ENCODE data around the gene SMAD4. TPM values are rescaled to one million over a fixed set of nuclear protein-coding genes. Genes with fewer than 3 reads are reported as not detected.
"Not testable (repeated sequence)": the region's sequence is repeated elsewhere in the genome, so short reads cannot be mapped to it uniquely, and the experiment has no call there.

Gene SMAD4
- polyA plus RNA-seq, 2 of the 4 experiments (the other 2 are of a cell fraction) = 52.1 to 107 TPM

DNA sequence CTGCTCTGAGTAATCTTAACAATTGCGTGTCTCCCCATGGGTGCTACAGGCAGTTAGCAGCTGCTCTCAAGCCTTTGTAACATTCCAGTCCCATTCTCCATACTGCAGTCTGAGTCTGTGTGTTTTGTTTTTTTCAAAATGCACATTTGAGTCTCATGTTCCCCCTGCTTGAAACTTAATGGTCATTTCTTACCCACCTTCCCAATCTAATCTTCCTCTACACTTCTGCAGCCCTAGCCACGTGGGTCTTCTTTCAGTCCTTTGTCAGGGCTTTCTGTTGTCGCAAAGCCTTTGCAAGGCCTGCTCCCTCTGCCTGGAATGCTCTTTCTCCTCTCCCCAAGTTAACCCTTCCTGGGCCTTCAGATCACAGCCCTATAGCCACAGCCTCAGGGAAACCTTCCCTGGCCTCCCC is 37.7 kb upstream of the SMAD4 start:
- Histone ChIP-seq H3K4me3 (no peak overlapping the region), H3K27ac (no peak overlapping the region), H3K4me1 (no peaks in the 10 kb centered on the region), H3K4me2 (no peak overlapping the region), H3K9me3 (no peaks in the 10 kb centered on the region)
- ATAC-seq (no peak), DNase-seq (ENCODE audit: low read depth in 1 of 2, low spot score in 1 of 2) (no peak), FAIRE-seq (no peak)
- WGBS (ENCODE audit: missing lambda C conversion rate) = 67% methylated on average over 3 of the region's 3 CpGs
- ChIA-PET POLR2A (no interaction called here), CTCF (interaction anchor here (1.2 kb wide), 1 partner anchor 18 kb away, joined by 3 read pairs; no protein-coding TSS in a partner anchor)
- TF ChIP-seq HMGXB4 (CRISPR knock-in tag; IDR thresholded peaks at IDR 0.05; ENCODE audit: borderline replicate concordance) (no peak), KDM1A (IDR thresholded peaks at IDR 0.05; ENCODE audit: low read depth) (no peak), EHF (CRISPR knock-in tag; IDR thresholded peaks at IDR 0.05) (no peak), ATOH8 (CRISPR knock-in tag; IDR thresholded peaks at IDR 0.05; ENCODE audit: low read depth) (no peak), E2F6 (IDR thresholded peaks at IDR 0.05; ENCODE audit: borderline replicate concordance, low read depth) (no peak), RFX5 (IDR thresholded peaks at IDR 0.05) (no peak), NPAS2 (CRISPR knock-in tag; IDR thresholded peaks at IDR 0.05; ENCODE audit: borderline replicate concordance) (no peak), HOXB13 (CRISPR knock-in tag; IDR thresholded peaks at IDR 0.05; ENCODE audit: low read depth) (no peak), CBX2 (IDR thresholded peaks at IDR 0.05; ENCODE audit: borderline replicate concordance, low read depth) (no peak), TP53 (CRISPR knock-in tag; IDR thresholded peaks at IDR 0.05) (no peak), CBX8 (IDR thresholded peaks at IDR 0.05) (no peak)
- TF ChIP-seq, protein P1, sequence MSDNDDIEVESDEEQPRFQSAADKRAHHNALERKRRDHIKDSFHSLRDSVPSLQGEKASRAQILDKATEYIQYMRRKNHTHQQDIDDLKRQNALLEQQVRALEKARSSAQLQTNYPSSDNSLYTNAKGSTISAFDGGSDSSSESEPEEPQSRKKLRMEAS (IDR thresholded peaks at IDR 0.05) = no peak

GRCh38 chr18:50994031-50994430 is 36.0 kb upstream of the SMAD4 start:
- no peak for ATAC-seq
- H3K4me2 ChIP-seq = no peak overlapping the region
- no peaks in the 10 kb centered on the region for H3K4me1 ChIP-seq
- 59% methylated on average over 2 of the region's 2 CpGs for WGBS (ENCODE audit: missing lambda C conversion rate)
- TF ChIP-seq MAFK (IDR thresholded peaks at IDR 0.05; ENCODE audit: partially characterized antibody) (no peak), CHD4 (IDR thresholded peaks at IDR 0.05; ENCODE audit: borderline replicate concordance) (no peak), ATOH8 (CRISPR knock-in tag; IDR thresholded peaks at IDR 0.05; ENCODE audit: low read depth) (no peak), KDM5A (IDR thresholded peaks at IDR 0.05) (no peak), CBX2 (IDR thresholded peaks at IDR 0.05; ENCODE audit: borderline replicate concordance, low read depth) (no peak), CEBPB (IDR thresholded peaks at IDR 0.05) (no peak), REST (IDR thresholded peaks at IDR 0.05) (no peak), EP300 (IDR thresholded peaks at IDR 0.05) (no peak), ZSCAN20 (CRISPR knock-in tag; IDR thresholded peaks at IDR 0.05) (no peak), FOSL2 (IDR thresholded peaks at IDR 0.05) (no peak), FOSL2 (CRISPR knock-in tag; IDR thresholded peaks at IDR 0.05) (no peak), EHF (CRISPR knock-in tag; IDR thresholded peaks at IDR 0.05) (no peak), ZNF302 (CRISPR knock-in tag; IDR thresholded peaks at IDR 0.05) (no peak), BHLHE40 (IDR thresholded peaks at IDR 0.05; ENCODE audit: low read depth, low read length) (no peak)
- TF ChIP-seq, protein P1 (IDR thresholded peaks at IDR 0.05) = no peak
- DNase-seq (ENCODE audit: low read depth in 1 of 2, low spot score in 1 of 2) = no peak
- ChIA-PET POLR2A (no interaction called here), CTCF (no interaction called here)
- FAIRE-seq = no peak
- no peaks in the 10 kb centered on the region for H3K9me3 ChIP-seq
- no peak overlapping the region for H3K27ac ChIP-seq
- H3K4me3 ChIP-seq = no peak overlapping the region

- H3K27ac ChIP-seq; DNase-seq (ENCODE audit: low read depth in 1 of 2, low spot score in 1 of 2); CTCF ChIA-PET; H3K4me3 ChIP-seq; H3K4me1 ChIP-seq; POLR2A ChIA-PET; H3K9me3 ChIP-seq; H3K4me2 ChIP-seq; FAIRE-seq; ATAC-seq: not testable (repeated sequence)
- 9% methylated on average over 2 of the region's 2 CpGs for WGBS (ENCODE audit: missing lambda C conversion rate)
Measured at GRCh38 chr18:51003174-51003573, 26.8 kb upstream of the SMAD4 start.
